Mesenchymal stem cell (in vitro differentiated cells and primary cell): Measurements from ENCODE around the gene REV1.

Experiments used
- DNase-seq: peaks from one replicate; pipeline ENCODE4 v3.0.0-alpha.2; 2013
- H2AFZ ChIP-seq: one replicate; pipeline ENCODE4 v1.6.1; 2013; ENCODE audit warnings: low read depth, mild to moderate bottlenecking, control low read depth, inconsistent platforms, low read length, moderate library complexity
- H2AK5ac ChIP-seq: 2 replicates; pipeline ENCODE4 v1.6.1; 2013; ENCODE audit warnings: low read length, moderate library complexity, mild to moderate bottlenecking, inconsistent platforms; ENCODE audit not compliant: severe bottlenecking
- H2BK120ac ChIP-seq: one replicate; pipeline ENCODE4 v1.6.1; 2013; ENCODE audit warnings: low read depth, mild to moderate bottlenecking, inconsistent platforms, low read length, moderate library complexity
- H2BK12ac ChIP-seq, 2 experiments: one replicate each; pipeline ENCODE4 v1.6.1; 2013; ENCODE audit warnings: inconsistent platforms in 2 of 2, low read length in 2 of 2, mild to moderate bottlenecking in 2 of 2, moderate library complexity in 2 of 2, control low read depth in 1 of 2
- H2BK15ac ChIP-seq: one replicate; pipeline ENCODE4 v1.6.1; 2013; ENCODE audit warnings: mild to moderate bottlenecking, low read depth, inconsistent platforms; ENCODE audit not compliant: poor library complexity, severe bottlenecking
- H2BK5ac ChIP-seq: 2 replicates; pipeline ENCODE4 v1.6.1; 2013; ENCODE audit warnings: low read depth, mild to moderate bottlenecking, low read length, control low read depth, inconsistent platforms; ENCODE audit not compliant: poor library complexity, severe bottlenecking
- H3K14ac ChIP-seq, 2 experiments: one replicate each; pipeline ENCODE4 v1.6.1; 2013; ENCODE audit warnings: inconsistent platforms in 2 of 2, low read length in 2 of 2, control low read depth in 1 of 2, mild to moderate bottlenecking in 1 of 2, moderate library complexity in 1 of 2
- H3K18ac ChIP-seq, 2 experiments: one replicate each; pipeline ENCODE4 v1.6.1; 2013; ENCODE audit warnings: inconsistent platforms in 2 of 2, low read length in 2 of 2, control low read depth in 1 of 2, low read depth in 1 of 2, mild to moderate bottlenecking in 1 of 2
- H3K23ac ChIP-seq, 2 experiments: one replicate each; pipeline ENCODE4 v1.6.1; 2013; ENCODE audit warnings: inconsistent platforms in 2 of 2, low read length in 2 of 2, mild to moderate bottlenecking in 2 of 2, moderate library complexity in 2 of 2, control low read depth in 1 of 2
- H3K27ac ChIP-seq: 2 replicates; pipeline ENCODE4 v1.5.1; 2013; ENCODE audit warnings: mild to moderate bottlenecking, moderate library complexity, low read length, control low read depth, inconsistent platforms; ENCODE audit not compliant: poor library complexity, severe bottlenecking
- H3K27me3 ChIP-seq, 2 experiments: 2 replicates each; pipeline versions ENCODE4 v1.6.1 to v1.7.0; 2013; ENCODE audit warnings: low read length in 2 of 2, mild to moderate bottlenecking in 2 of 2, moderate library complexity in 2 of 2, control low read depth in 1 of 2, inconsistent platforms in 1 of 2; ENCODE audit not compliant: control insufficient read depth in 1 of 2, insufficient read depth in 1 of 2
- H3K36me3 ChIP-seq, 2 experiments: 2 replicates each; pipeline versions ENCODE4 v1.6.1 to v1.7.0; 2013; ENCODE audit warnings: low read length in 2 of 2, control low read depth in 1 of 2, inconsistent platforms in 1 of 2, low read depth in 1 of 2, mild to moderate bottlenecking in 1 of 2; ENCODE audit not compliant: insufficient read depth in 2 of 2, control insufficient read depth in 1 of 2
- H3K4ac ChIP-seq, 2 experiments: one replicate each; pipeline ENCODE4 v1.6.1; 2013; ENCODE audit warnings: inconsistent platforms in 2 of 2, low read length in 2 of 2, mild to moderate bottlenecking in 2 of 2, moderate library complexity in 2 of 2, control low read depth in 1 of 2, low read depth in 1 of 2
- H3K4me1 ChIP-seq: 2 replicates; pipeline ENCODE4 v1.6.1; 2013; ENCODE audit warnings: low read depth, low read length, control low read depth; ENCODE audit not compliant: control insufficient read depth, insufficient read depth
- H3K4me2 ChIP-seq: 2 replicates; pipeline ENCODE4 v1.6.1; 2013; ENCODE audit warnings: low read length, mild to moderate bottlenecking, inconsistent platforms; ENCODE audit not compliant: poor library complexity, severe bottlenecking
- H3K4me3 ChIP-seq, 2 experiments: 2 replicates each; pipeline versions ENCODE4 v1.5.1 to v1.7.0; 2013; ENCODE audit warnings: low read length in 2 of 2, mild to moderate bottlenecking in 2 of 2, control low read depth in 1 of 2, low read depth in 1 of 2; ENCODE audit not compliant: insufficient read depth in 1 of 2
- H3K79me1 ChIP-seq: replicated peaks from 2 replicates; pipeline ENCODE4 v1.6.1; 2013; ENCODE audit warnings: mild to moderate bottlenecking, control low read depth, low read length, inconsistent platforms; ENCODE audit not compliant: poor library complexity, severe bottlenecking
- H3K9ac ChIP-seq: 2 replicates; pipeline ENCODE4 v1.7.0; 2013; ENCODE audit warnings: mild to moderate bottlenecking, low read length, moderate library complexity
- H3K9me3 ChIP-seq: 2 replicates; pipeline ENCODE4 v1.7.0; 2013; ENCODE audit warnings: mild to moderate bottlenecking, low read length; ENCODE audit not compliant: control insufficient read depth
- H4K8ac ChIP-seq: one replicate; pipeline ENCODE4 v1.6.1; 2013; ENCODE audit warnings: inconsistent platforms, mild to moderate bottlenecking, low read length, moderate library complexity
- H4K91ac ChIP-seq: one replicate; pipeline ENCODE4 v1.6.1; 2013; ENCODE audit warnings: mild to moderate bottlenecking, low read length, inconsistent platforms
- WGBS: methylation state at CpG from one replicate; pipeline ENCODE4 v1.1.7; 2013; ENCODE audit warnings: mixed read lengths; 5-methylcytosine and 5-hydroxymethylcytosine counted together

Gene REV1

DNA sequence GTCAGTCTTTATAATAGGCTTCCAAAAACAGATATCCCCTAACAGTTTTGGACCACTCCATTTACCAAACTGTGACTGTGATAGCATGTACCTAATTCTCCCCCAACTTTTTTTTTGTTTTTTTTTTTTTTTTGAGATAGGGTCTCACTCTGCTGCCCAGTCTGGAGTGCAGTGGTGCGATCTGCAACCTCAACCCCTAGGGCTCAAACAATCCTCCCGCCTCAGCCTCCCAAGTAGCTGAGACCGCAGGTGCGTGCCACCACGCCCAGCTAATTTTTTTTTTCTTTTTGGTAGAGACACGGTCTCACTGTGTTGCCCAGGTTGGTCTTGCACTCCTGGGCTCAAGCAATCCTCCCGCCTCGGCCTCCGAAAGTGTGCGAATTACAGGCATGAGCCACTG, 52.9 kb downstream of the REV1 start:
- Histone ChIP-seq H3K9me3 (no peaks in the 10 kb centered on the region), H3K18ac (no peak overlapping the region), H3K4me2 (no peak overlapping the region), H4K8ac (no peak overlapping the region), H2BK120ac (no peak overlapping the region), H3K14ac (no peak overlapping the region), H2AFZ (no peak overlapping the region), H3K4me3 (no peak overlapping the region), H2BK5ac (no peak overlapping the region), H3K27ac (no peak overlapping the region), H3K9ac (no peak overlapping the region), H2AK5ac (no peak overlapping the region), H4K91ac (no peak overlapping the region), H3K36me3 (peaks cover 9 to 67% of the 10 kb centered on the region in 2 experiments), H3K23ac (no peak overlapping the region), H3K27me3 (no peaks in the 10 kb centered on the region), H3K4me1 (no peaks in the 10 kb centered on the region), H2BK15ac (no peak overlapping the region), H2BK12ac (no peak overlapping the region), H3K79me1 (peaks cover 20% of the 10 kb centered on the region), H3K4ac (no peak overlapping the region)
- WGBS: 99% methylated on average over 10 of the region's 10 CpGs
- DNase-seq: no peak

GRCh38 chr2:99433340-99433739, 56.5 kb downstream of the REV1 start:
- H3K4me2 ChIP-seq: no peak overlapping the region

DNA sequence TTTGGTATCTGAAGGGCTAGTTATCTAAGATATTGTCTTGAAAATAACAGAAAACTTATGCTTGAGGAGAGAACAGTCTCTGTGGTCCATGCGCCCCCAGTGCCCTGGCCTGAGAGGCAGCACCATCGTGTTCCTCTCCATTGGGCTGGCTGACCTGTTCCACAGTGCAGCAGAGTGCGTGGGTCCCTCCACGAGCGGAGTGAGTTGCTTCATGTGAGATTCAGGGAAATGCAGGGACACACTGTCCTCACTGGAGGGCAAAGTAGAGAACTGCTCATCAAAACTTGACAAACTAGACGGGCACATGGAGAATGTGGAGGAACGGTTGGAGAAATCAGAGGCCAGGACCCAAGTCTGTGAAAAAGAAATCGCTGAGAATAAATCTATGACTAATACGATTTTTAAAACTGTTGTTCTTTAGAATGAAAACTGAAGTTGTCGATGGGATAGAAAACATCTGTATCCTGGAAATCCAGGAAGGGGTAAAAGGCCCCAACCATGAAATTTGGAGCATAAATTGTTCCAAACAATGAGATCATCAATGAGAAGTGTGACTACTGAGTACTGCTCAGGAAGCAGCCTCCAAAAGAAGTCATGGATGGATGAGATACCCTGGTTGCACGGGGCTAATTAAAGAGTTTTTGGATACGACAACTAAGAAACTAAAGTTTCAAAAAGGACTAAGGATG, 58.1 kb downstream of the REV1 start:
- peak overlapping the region in 1 of 2 experiments; percentile 12 for H2BK12ac ChIP-seq
- no peak overlapping the region for H3K4me2 ChIP-seq
- no peak overlapping the region for H2AK5ac ChIP-seq
- no peak overlapping the region for H4K91ac ChIP-seq
- peaks cover 12% of the 10 kb centered on the region for H3K79me1 ChIP-seq
- no peak overlapping the region for H2AFZ ChIP-seq
- no peak overlapping the region for H3K27ac ChIP-seq
- peaks cover 3% of the 10 kb centered on the region for H3K4me1 ChIP-seq
- no peak overlapping the region for H4K8ac ChIP-seq
- 93% methylated on average over 10 of the region's 12 CpGs for WGBS
- H3K18ac ChIP-seq: peak overlapping the region in 1 of 2 experiments; percentile 81
- H3K4ac ChIP-seq: peak overlapping the region in 1 of 2 experiments; percentile 54
- H3K9ac ChIP-seq: no peak overlapping the region
- H3K4me3 ChIP-seq: no peak overlapping the region
- peaks cover 7 to 65% of the 10 kb centered on the region in 2 experiments for H3K36me3 ChIP-seq
- DNase-seq: no peak
- H3K23ac ChIP-seq: peak overlapping the region in 1 of 2 experiments; percentile 89
- H3K27me3 ChIP-seq: no peaks in the 10 kb centered on the region
- H2BK5ac ChIP-seq: no peak overlapping the region
- no peak overlapping the region for H2BK15ac ChIP-seq
- H2BK120ac ChIP-seq: no peak overlapping the region
- peak overlapping the region in 1 of 2 experiments; percentile 37 for H3K14ac ChIP-seq
- H3K9me3 ChIP-seq: no peaks in the 10 kb centered on the region

More at GRCh38 chr2:99433340-99433739, 56.5 kb downstream of the REV1 start:
- no peak overlapping the region for H3K23ac ChIP-seq
- H3K36me3 ChIP-seq: peaks cover 7 to 63% of the 10 kb centered on the region in 2 experiments
- no peak overlapping the region for H3K4ac ChIP-seq
- no peak overlapping the region for H2AFZ ChIP-seq
- no peak overlapping the region for H3K27ac ChIP-seq
- H3K9me3 ChIP-seq: no peaks in the 10 kb centered on the region
- DNase-seq: no peak
- peaks cover 3% of the 10 kb centered on the region for H3K4me1 ChIP-seq
- no peak overlapping the region for H3K14ac ChIP-seq
- no peak overlapping the region for H2AK5ac ChIP-seq
- no peaks in the 10 kb centered on the region for H3K27me3 ChIP-seq
- no peak overlapping the region for H3K4me3 ChIP-seq
- no peak overlapping the region for H3K9ac ChIP-seq
- H2BK15ac ChIP-seq: no peak overlapping the region
- no peak overlapping the region for H2BK12ac ChIP-seq
- H4K8ac ChIP-seq: no peak overlapping the region
- WGBS: 88% methylated on average over 1 of the region's 2 CpGs
- no peak overlapping the region for H2BK120ac ChIP-seq
- no peak overlapping the region for H4K91ac ChIP-seq
- H3K18ac ChIP-seq: no peak overlapping the region
- no peak overlapping the region for H2BK5ac ChIP-seq
- H3K79me1 ChIP-seq: peaks cover 12% of the 10 kb centered on the region

DNA sequence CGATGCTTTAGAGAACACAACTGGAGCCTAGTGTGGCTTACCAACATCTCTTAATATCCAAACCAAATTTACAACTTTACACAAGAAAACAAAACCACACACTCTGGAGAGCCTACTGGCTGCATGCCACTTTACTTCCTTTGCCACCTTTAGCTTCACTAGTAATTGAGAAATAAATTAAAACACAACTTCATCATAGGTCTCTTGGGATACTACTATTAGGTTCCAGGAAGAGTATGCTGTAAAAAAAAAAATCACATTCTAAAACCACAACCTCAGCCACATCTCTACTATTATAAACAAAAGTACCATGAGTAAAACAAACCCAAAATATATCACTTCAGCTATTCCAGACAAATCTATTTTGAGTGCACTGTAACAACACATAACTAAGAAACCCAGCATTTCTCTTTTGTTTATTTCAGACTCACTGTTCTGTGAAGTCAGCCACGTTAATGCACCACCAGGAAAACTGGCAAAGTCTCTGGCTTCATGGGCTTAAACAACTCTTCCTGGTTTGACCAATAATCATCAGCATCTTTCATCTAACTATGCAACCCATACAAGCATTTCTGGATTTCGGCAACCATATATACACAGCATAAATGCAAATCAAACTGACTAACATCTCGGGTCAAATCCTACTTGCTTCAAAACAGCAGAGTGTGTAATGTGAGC, 59.1 kb downstream of the REV1 start:
- no peak overlapping the region for H4K91ac ChIP-seq
- H2AFZ ChIP-seq: no peak overlapping the region
- no peak overlapping the region for H2BK15ac ChIP-seq
- H3K14ac ChIP-seq: no peak overlapping the region
- H3K23ac ChIP-seq: no peak overlapping the region
- no peak overlapping the region for H4K8ac ChIP-seq
- no peak overlapping the region for H2BK12ac ChIP-seq
- H3K36me3 ChIP-seq: peaks cover 11 to 67% of the 10 kb centered on the region in 2 experiments
- no peak overlapping the region for H3K4me3 ChIP-seq
- no peak overlapping the region for H2BK5ac ChIP-seq
- no peaks in the 10 kb centered on the region for H3K27me3 ChIP-seq
- H3K4me2 ChIP-seq: no peak overlapping the region
- H3K18ac ChIP-seq: no peak overlapping the region
- no peak overlapping the region for H2BK120ac ChIP-seq
- no peak overlapping the region for H3K4ac ChIP-seq
- peak overlapping the region; percentile 8 for H3K9ac ChIP-seq
- H2AK5ac ChIP-seq: no peak overlapping the region
- no peaks in the 10 kb centered on the region for H3K9me3 ChIP-seq
- WGBS: 53% methylated on average over 3 of the region's 4 CpGs
- peak; percentile 84 for DNase-seq
- no peak overlapping the region for H3K27ac ChIP-seq
- peaks cover 12% of the 10 kb centered on the region for H3K79me1 ChIP-seq
- peaks cover 3% of the 10 kb centered on the region for H3K4me1 ChIP-seq
